MM.1S (cell line): ENCODE results near the gene C20orf96.
"Not testable (repeated sequence)": the region's sequence is repeated elsewhere in the genome, so short reads cannot be mapped to it uniquely, and the experiment has no call there.

Experiments
- DNase-seq: peaks from one replicate; pipeline ENCODE4 v3.0.0-alpha.2; 2015
- H2AFZ ChIP-seq: fragments of 300-600 bp; sonication (generic); 2 replicates; pipeline ENCODE4 v1.6.0; 2016; ENCODE audit warnings: antibody characterized with exemption, low read length
- H3F3A ChIP-seq: fragments of 300-600 bp; sonication (generic); 2 replicates; pipeline ENCODE4 v1.6.1; 2016; ENCODE audit warnings: mild to moderate bottlenecking, antibody characterized with exemption, low read length, moderate library complexity, mixed read lengths; ENCODE audit not compliant: insufficient read depth
- H3K27ac ChIP-seq: fragments of 300-600 bp; sonication (generic); 2 replicates; pipeline ENCODE4 v1.5.1; 2016; ENCODE audit warnings: mild to moderate bottlenecking, low read length
- H3K27me3 ChIP-seq: fragments of 300-600 bp; sonication (generic); replicated peaks from 2 replicates; pipeline ENCODE4 v1.6.0; 2016; ENCODE audit warnings: low read length; ENCODE audit not compliant: insufficient read depth
- H3K36me3 ChIP-seq: fragments of 300-600 bp; sonication (generic); replicated peaks from 2 replicates; pipeline ENCODE4 v1.6.1; 2016; ENCODE audit warnings: mild to moderate bottlenecking, low read length, mixed read lengths; ENCODE audit not compliant: insufficient read depth
- H3K4me1 ChIP-seq: fragments of 300-600 bp; sonication (generic); 2 replicates; pipeline ENCODE4 v1.6.1; 2016; ENCODE audit warnings: low read length, mixed read lengths
- H3K4me2 ChIP-seq: fragments of 300-600 bp; sonication (generic); 2 replicates; pipeline ENCODE4 v1.6.0; 2016; ENCODE audit warnings: low read depth, low read length
- H3K4me3 ChIP-seq: fragments of 300-600 bp; sonication (generic); 2 replicates; pipeline ENCODE4 v1.5.1; 2016; ENCODE audit warnings: low read length, mixed read lengths
- H3K79me2 ChIP-seq: fragments of 300-600 bp; sonication (generic); 2 replicates; pipeline ENCODE4 v1.6.1; 2016; ENCODE audit warnings: mixed run types, low read length, mixed read lengths
- H3K9ac ChIP-seq: fragments of 300-600 bp; sonication (generic); 2 replicates; pipeline ENCODE4 v1.6.1; 2016; ENCODE audit warnings: low read length, mixed read lengths
- H3K9me2 ChIP-seq: fragments of 300-600 bp; sonication (generic); replicated peaks from 2 replicates; pipeline ENCODE4 v1.6.1; 2016; ENCODE audit warnings: mild to moderate bottlenecking, low read length, mixed read lengths; ENCODE audit not compliant: insufficient read depth
- H3K9me3 ChIP-seq: fragments of 300-600 bp; sonication (generic); replicated peaks from 2 replicates; pipeline ENCODE4 v1.6.1; 2016; ENCODE audit warnings: mild to moderate bottlenecking, low read length, mixed read lengths; ENCODE audit not compliant: insufficient read depth
- H4K20me1 ChIP-seq: fragments of 300-600 bp; sonication (generic); 2 replicates; pipeline ENCODE4 v1.6.1; 2016; ENCODE audit warnings: mild to moderate bottlenecking, low read length, moderate library complexity, mixed read lengths; ENCODE audit not compliant: insufficient read depth
- EZH2 ChIP-seq: fragments of 300-600 bp; sonication (generic); optimal IDR thresholded peaks from 2 replicates; pipeline ENCODE3; 2017; ENCODE audit warnings: low read depth, mild to moderate bottlenecking, antibody characterized with exemption, low read length, mixed read lengths
- EZH2phosphoT487 ChIP-seq: fragments of 300-600 bp; sonication (generic); IDR thresholded peaks from 2 replicates; pipeline ENCODE4 v1.6.1; 2018; ENCODE audit warnings: antibody characterized with exemption, low read length
- TF ChIP-seq, protein P1 (sequence below): fragments of 300-600 bp; sonication (generic); IDR thresholded peaks from 2 replicates; pipeline ENCODE4 v1.5.1; 2016; ENCODE audit warnings: antibody characterized with exemption, low read length, mixed read lengths

Gene C20orf96, protein sequence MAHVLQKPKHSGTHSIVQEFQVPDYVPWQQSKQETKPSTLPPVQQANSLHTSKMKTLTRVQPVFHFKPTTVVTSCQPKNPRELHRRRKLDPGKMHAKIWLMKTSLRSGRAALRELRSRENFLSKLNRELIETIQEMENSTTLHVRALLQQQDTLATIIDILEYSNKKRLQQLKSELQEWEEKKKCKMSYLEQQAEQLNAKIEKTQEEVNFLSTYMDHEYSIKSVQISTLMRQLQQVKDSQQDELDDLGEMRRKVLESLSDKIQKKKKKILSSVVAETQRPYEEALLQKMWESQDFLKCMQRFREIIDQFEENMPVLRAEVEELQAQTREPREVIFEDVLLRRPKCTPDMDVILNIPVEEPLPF

DNA sequence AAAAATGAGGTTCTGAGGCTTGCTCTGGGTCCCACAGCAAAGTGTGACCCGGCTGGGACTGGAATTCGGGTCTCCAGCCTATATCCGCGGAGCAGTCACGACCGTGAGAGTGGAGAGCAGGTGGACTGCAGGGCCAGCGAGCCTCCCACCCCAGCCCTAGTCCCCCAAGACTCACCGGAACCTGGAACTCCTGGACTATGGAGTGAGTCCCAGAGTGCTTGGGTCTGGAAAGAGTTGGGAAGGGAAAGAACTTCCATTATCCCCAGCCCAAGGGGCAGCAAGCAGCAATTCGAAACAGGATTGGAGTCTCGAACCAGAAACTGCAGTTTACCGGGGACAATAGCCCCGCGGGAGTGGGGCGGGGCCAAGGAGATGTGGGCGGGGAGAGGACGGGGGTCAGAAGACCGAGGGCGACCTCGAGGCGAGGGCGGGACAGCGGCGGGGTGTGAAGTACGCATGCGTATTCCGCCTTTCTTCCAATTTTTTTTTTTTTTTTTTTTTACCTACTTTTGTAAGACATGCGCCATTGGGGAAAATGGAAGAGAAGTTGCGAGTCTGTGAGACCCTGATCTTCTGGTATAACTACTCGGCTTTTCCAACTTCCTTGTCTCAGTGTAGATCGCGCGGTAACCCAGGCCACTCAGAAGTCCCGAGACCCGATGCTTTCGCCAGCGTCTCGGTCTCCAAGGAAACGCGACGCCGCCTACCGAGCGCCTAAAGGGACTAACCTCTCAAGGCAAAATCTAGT, at the start of gene C20orf96:
C20orf96 (minus strand) TSS at position 667 of the 748 bp plus-strand sequence; CDS start at position 527, 140 bp downstream.
- peaks cover 11% of the 10 kb centered on the region for H3K4me1 ChIP-seq
- TF ChIP-seq EZH2 (no peak), EZH2phosphoT487 (no peak)
- TF ChIP-seq, protein P1, sequence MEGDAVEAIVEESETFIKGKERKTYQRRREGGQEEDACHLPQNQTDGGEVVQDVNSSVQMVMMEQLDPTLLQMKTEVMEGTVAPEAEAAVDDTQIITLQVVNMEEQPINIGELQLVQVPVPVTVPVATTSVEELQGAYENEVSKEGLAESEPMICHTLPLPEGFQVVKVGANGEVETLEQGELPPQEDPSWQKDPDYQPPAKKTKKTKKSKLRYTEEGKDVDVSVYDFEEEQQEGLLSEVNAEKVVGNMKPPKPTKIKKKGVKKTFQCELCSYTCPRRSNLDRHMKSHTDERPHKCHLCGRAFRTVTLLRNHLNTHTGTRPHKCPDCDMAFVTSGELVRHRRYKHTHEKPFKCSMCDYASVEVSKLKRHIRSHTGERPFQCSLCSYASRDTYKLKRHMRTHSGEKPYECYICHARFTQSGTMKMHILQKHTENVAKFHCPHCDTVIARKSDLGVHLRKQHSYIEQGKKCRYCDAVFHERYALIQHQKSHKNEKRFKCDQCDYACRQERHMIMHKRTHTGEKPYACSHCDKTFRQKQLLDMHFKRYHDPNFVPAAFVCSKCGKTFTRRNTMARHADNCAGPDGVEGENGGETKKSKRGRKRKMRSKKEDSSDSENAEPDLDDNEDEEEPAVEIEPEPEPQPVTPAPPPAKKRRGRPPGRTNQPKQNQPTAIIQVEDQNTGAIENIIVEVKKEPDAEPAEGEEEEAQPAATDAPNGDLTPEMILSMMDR: no peak; the same call in 1 of the 2 replicates
- peak within 1 kb of the TSS; percentile 35; the same call in 1 of the 2 replicates for H3K27ac ChIP-seq
- no peaks in the 10 kb centered on the region for H3K9me3 ChIP-seq
- H3K4me2 ChIP-seq: peak within 1 kb of the TSS; percentile 79
- peak within 1 kb of the TSS; percentile 100 for H2AFZ ChIP-seq
- no peaks in the 10 kb centered on the region for H3K9me2 ChIP-seq
- H3K79me2 ChIP-seq: 0 out of 2 replicates have a peak, but pooled peaks cover 3% of the 10 kb centered on the region
- DNase-seq: peak; percentile 96
- H4K20me1 ChIP-seq: no peaks in the 10 kb centered on the region
- peak within 1 kb of the TSS; percentile 96 for H3K4me3 ChIP-seq
- peak within 1 kb of the TSS; percentile 88 for H3K9ac ChIP-seq
- H3K27me3 ChIP-seq: no peaks in the 10 kb centered on the region
- H3F3A ChIP-seq: no peaks in the 10 kb centered on the region
- H3K36me3 ChIP-seq: no peaks in the 10 kb centered on the region

DNA sequence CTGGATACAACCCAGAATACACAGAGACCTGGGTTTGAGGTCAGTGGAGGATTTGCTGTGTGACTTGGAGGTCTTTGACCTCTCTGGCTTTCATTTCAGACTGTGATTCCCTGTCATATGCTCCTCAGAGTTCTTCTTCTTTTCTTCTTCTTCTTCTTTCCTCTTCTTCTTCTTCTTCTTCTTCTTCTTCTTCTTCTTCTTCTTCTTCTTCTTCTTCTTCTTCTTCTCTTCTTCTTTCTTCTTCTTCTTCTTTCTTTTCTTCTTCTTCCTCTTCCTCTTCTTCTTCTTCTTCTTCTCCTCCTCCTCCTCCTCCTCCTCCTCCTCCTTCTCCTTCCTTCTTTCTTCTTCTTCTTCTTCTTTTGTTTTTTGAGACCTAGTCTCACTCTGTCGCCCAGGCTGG, 45.5 kb upstream of the C20orf96 start:
- H3K27ac ChIP-seq, H4K20me1 ChIP-seq, DNase-seq, H3K4me2 ChIP-seq, H3K9me3 ChIP-seq, H3K4me3 ChIP-seq, H3K9me2 ChIP-seq, H3K4me1 ChIP-seq, H3F3A ChIP-seq, H3K36me3 ChIP-seq, H3K79me2 ChIP-seq, H3K27me3 ChIP-seq, H3K9ac ChIP-seq, H2AFZ ChIP-seq: not testable (repeated sequence)

DNA sequence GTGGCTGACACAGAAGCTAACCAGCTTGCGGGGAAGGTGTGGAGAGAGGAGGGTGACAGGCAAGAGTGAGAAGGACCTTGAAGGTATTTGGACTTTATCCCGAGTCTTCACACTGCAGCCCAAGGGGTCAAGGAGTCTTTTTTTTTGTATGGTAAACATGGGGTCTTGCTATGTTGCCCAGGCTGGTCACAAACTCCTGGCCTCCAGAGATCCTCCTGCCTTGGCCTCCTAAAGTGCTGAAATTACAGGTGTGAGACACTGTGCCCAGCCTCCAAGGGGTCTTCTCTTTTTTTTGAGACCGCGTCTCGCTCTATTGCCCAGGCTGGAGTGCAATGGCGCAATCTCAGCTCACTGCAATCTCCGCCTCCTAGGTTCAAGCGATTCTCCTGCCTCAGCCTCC, 44.0 kb upstream of the C20orf96 start:
- Histone ChIP-seq H3K27ac (no peak overlapping the region), H3F3A (0 out of 2 replicates have a peak, but pooled peaks cover under 1% of the 10 kb centered on the region)

More for the DNA sequence above, 44.0 kb upstream of the C20orf96 start:
- Histone ChIP-seq H3K9me2 (no peaks in the 10 kb centered on the region), H3K4me3 (no peak overlapping the region), H3K4me2 (no peak overlapping the region), H3K9ac (no peak overlapping the region), H3K27me3 (no peaks in the 10 kb centered on the region), H2AFZ (no peak overlapping the region), H3K9me3 (no peaks in the 10 kb centered on the region), H3K36me3 (no peaks in the 10 kb centered on the region), H3K79me2 (no peaks in the 10 kb centered on the region), H3K4me1 (no peaks in the 10 kb centered on the region; the same call in 1 of the 2 replicates), H4K20me1 (no peaks in the 10 kb centered on the region)
- no peak for DNase-seq
- no peak for TF ChIP-seq EZH2
- TF ChIP-seq, protein P1: no peak
- no peak for TF ChIP-seq EZH2phosphoT487
